Activated gamma-delta T cell (primary cell): ENCODE measurements around the gene KIF3C.
"Not testable (repeated sequence)": the region's sequence is repeated elsewhere in the genome, so short reads cannot be mapped to it uniquely, and the experiment has no call there.

Source experiments
- DNase-seq: peaks from one replicate; lab custom pipeline; 2025; lab: John Stamatoyannopoulos, UW

Gene KIF3C

DNA sequence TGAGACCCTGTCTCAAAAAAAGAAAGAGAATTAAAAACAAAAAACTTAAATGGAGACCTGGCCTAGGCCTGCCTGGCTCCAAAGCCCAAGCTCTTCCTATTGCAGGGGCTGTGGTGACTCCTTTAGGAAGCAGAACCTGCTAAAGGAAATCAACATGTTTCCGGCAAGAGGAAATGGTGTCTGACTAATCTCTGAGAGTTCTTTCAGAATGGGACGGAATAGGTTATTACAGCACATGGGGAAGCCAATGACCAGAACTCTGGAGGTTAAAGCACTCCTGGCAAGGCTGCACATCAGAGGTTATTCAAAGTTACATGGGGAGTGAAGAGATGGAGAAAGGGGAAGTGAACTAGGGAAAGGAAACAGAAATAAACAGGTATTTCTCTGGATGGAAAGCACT is 21.4 kb downstream of the KIF3C start:
- DNase-seq: no peak

DNA sequence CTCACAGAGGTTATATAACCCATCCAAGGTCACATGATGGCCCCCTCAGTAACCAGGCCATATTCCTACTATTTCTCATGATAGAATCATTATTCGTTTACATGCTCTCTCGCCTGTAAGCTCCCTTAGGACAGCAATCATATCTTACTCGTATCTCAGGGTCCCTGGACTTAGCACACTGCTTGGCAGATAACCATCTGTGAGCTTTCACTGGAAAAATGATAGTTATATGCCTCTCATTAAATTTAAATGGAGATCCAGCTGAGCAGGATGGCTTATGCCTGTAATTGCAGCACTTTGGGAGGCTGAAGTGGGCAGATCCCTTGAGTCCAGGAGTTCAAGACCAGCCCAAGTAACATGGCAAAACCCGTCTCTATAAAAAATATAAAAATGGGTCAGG is 21.9 kb downstream of the KIF3C start:
- DNase-seq: no peak

DNA sequence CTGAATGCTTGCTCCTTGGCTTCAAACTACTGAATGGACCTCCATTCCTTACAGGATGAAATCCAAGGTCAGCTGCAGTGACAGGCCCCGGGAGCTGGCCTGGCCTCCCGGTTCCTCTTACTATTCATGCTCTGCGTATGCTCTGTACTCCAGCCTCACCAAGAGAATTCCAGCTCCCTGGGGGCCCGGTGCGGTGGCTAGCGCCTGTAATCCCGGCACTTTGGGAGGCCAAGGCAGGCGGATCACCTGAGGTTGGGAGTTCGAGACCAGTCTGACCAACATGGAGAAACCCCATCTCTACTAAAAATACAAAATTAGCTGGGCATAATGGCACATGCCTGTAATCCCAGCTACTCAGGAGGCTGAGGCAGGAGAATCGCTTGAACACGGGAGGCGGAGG is 23.7 kb downstream of the KIF3C start:
- not testable (repeated sequence) for DNase-seq

- no peak for DNase-seq
These were observed 24.6 kb downstream of the KIF3C start for GRCh38 chr2:25957743-25958142.

DNA sequence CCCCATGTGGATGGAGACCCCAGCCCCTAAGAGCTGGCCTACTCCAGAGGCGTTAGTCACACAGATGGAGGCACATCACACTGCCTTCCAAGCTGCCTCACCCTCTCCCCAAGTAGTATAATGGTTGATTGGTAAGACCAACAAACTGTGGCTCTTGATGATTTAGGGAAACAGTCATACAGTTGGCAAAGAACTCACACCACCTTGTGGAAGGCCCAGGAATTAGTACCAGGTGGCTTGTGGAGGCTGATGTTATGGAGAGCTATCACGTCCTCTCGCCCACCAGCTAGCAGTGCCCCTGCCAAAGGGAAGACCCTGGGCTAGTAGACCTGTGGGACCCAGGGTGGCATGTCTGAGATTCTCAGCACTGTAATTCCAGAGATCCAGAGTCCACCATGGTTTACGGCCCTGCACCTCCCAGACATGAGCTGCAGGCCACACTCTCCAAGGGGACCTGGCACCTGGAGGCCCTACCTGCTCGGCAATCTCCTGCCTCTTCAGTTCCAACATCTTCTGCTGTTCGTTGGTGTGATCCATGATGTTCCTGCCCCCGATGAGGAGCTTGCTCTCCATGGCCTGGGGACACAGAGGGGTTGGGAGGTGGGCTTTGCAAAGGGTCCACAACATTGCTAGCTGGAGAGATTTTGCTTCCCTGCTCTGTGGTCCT is 26.3 kb downstream of the KIF3C start:
- DNase-seq: no peak

DNA sequence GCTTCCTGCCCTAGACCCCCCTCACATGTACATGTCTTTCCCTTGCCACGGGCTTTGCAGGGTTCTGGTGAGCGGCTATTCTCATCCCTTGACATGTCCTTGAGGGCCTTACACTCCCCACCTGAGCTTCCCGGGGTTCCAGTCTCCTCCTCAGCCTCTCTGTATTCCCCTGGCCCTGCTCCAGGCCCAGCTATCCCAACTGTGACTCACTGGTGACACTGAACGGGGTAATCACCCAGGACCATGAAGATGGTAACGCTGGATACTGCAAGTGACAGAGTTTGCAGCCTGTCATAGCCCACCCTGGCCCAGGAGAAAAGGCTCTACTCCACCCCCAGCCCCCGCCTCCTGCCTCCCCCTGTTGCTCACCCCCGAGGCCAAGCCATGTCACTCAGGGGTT is 27.3 kb downstream of the KIF3C start:
- DNase-seq: no peak

GRCh38 chr2:25954199-25954752 is 28.0 kb downstream of the KIF3C start:
- DNase-seq: no peak

DNA sequence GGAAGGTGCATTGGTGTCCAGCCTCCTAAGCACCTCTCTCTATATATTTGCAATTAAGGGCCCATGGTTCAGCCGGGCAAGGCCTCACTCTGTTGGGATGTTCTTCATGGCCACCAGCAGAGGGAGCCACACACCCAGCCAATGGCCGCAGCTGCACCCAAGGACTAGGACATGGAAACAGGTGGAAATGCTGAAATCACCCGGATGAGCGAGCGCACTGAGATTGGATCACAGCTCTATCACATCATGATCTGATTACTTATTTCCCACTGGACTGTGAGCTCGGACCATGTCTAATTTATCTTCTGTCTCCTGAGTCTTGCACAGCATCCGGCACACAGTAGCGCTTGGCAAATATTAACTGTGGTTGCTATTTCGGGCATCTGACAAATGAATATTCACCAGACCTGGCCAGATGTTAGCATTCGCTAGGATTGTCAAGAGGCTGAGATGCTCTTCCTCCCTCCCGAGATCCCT is 31.2 kb downstream of the KIF3C start:
- peak; percentile 19 for DNase-seq

DNA sequence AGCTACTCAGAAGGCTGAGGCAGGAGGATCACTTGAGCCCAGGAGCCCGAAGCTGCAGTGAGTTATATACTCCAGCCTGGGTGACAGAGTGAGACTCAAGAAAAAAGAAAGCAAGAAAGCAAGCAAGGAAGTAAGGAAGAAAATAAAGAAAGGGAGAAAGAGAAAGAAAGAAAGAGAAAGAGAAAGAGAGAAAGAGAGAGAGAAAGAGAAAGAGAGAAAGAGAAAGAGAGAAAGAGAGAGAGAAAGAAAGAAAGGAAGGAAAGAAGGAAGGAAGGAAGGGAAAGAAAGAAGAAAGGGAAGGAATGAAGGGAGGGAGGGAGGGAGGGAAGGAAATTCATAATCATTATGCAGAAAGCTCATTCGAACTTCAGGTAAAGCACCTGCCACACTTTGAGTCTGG is 33.9 kb downstream of the KIF3C start:
- DNase-seq: no peak

DNA sequence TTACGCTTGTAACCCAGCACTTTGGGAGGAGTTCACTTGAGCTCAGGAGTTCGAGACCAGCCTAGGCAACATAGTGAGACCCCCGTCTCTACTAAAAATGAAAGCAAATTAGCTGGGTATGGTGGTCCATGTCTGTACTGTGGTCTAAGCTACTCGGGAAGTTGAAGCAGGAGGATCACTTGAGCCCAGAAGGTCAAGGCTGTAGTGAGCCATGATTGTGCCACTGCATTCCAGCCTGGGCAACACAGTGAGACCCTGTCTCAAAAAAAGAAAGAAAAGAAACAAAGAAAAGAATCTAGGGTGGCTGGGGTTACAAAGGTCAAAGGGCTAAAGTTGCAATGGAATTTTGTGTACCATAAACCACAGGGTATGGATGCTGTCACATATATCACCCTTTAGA is 41.3 kb downstream of the KIF3C start:
- no peak for DNase-seq

DNA sequence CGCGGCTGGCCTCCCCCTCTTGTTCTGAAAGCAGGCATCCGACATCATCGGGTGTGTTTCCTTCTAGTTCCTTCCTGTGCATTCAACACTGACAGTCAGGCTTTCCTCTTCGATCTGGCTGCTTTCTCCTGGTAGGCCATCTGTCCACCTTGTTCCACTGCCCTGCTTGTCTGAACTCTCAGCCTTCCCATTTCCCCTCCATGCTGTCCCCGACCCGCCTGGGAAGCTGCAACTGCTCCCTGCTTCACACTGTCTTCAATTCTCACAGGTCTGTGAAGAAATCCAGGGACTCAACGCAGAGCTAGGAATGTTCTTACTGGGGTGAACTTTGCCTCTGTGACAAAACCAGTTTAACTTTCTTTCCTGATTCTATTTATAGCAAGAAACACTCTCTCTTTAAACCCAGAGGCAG is 43.0 kb downstream of the KIF3C start:
- DNase-seq: no peak

GRCh38 chr2:25938345-25938744 is 44.0 kb downstream of the KIF3C start:
- DNase-seq: no peak

- no peak for DNase-seq
These were observed 45.3 kb downstream of the KIF3C start for GRCh38 chr2:25936889-25937545.

DNA sequence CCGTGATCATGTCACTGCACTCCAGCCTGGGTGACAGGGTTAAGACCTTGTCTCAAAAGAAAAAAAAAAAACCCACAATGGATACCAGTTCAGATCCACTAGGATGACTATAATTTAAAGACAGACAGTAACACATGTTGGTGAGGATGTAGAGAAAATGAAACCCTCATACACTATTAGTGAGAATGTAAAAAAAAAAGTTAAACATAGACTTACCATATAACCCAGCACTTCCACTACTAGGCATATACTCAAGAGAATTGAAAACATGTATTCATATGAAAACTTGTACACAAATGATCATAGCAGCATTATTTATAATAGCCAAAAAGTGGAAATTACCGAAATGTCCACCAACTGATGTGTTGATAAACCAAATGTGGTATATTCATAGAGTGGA is 48.7 kb downstream of the KIF3C start:
- no peak for DNase-seq

DNA sequence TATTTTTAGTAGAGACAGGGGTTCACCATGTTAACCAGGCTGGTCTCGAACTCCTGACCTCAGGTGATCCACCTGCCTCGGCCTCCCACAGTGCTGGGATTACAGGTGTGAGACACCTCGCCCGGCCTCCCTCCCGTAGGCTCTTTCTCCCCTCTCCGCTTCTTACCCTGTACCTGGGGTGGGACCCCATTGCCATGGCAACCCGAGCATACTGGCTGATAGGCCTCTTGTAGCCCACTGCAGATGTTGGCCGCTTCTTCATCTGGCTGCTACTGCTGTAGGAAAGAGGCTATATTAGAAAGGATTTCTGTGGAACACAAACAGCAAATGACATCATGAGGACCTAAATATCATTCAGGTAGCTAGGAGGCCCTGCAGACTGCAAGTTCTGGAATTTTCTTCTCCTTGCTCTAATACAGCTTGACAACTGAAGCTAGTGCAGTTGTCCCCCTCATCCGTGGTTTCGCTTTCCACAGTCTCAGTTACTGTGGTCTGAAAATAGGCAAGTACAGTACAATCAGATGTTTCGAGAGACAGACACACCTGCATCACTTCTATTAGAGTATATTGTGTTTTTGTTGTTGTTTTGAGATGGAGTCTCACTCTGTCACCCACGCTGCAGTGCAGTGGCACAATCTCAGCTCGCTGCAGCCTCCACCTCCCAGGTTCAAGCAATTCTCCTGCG is 52.4 kb downstream of the KIF3C start:
- DNase-seq: no peak

GRCh38 chr2:25928668-25929067 is 53.6 kb downstream of the KIF3C start:
- DNase-seq: no peak

DNA sequence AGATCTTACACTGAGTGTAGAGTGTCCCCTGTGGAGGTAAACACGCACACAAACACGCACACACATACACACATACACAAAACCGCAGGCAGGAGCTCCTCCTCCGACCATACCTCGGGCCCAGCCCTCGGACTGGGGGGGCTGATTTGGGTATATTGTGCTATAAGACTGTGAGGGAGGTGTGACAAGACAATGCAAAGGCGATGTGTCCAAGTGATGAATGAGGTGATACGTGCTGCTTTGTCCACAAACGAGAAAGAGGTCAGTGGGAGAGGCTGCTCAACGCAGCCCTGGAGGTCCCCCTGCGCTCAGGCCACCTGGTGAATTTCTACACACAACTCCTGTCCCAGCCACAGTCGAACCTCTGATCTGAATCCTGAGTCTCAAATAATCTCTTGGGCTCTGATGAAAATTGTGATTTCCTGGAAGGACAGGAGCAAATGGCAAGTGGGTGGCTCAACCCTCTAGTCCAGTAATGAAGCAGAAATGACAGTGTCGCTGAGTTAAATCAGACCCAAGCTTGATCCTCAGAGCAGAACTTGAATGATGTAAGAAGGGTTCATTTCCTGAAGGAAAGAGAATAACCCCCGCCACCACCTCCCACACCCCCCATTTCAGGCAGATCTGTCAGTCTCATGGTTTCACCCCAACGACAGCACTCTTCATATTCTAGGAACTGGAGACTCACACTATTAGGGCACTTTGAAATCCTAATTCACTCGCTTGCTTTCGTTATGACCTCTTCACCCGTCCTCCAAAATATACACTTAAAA is 55.1 kb downstream of the KIF3C start:
- no peak for DNase-seq

GRCh38 chr2:25922501-25922900 is 59.8 kb downstream of the KIF3C start:
- DNase-seq: no peak

GRCh38 chr2:25920786-25921415 is 61.4 kb downstream of the KIF3C start:
- no peak for DNase-seq

GRCh38 chr2:25920336-25920735 is 62.0 kb downstream of the KIF3C start:
- DNase-seq: no peak

- no peak for DNase-seq
These were observed 64.5 kb downstream of the KIF3C start for GRCh38 chr2:25917832-25918231.

GRCh38 chr2:25917411-25917810 is 64.9 kb downstream of the KIF3C start:
- DNase-seq: not testable (repeated sequence)
